ENCODE data around the gene ZNF776. TPM values are rescaled to one million over a fixed set of nuclear protein-coding genes. Genes with fewer than 3 reads are reported as not detected.
"Not testable (repeated sequence)": the region's sequence is repeated elsewhere in the genome, so short reads cannot be mapped to it uniquely, and the experiment has no call there.

ZNF776 gene
- total RNA-seq, 1 donor from 2014 or later, result 8.8 TPM

DNA sequence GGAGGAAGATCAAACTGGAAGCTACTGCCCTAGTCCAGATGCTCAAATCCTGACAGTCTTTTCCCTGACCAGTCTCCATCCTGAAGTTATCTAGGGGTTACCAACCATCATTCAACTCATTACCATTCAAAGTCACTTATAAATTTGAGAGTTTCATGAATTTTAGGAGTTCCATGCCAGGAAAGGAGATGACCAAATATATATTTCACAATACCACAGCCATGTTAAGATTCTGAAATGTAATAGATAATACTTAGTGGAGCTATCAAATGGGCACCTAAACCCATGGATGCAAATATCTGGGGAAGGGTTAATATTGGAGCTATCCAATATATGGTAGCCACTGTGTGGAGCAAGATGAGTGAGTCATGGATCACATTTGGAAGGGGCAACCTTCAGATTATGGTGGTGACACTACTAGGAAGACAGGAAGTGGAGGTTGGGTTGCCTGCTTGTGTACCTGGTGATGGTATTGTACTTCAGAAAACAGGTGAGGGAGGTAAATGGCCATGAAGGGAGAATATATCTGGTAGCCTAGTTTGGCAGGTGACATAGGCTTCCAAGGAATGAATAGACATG lies 41.6 kb downstream of the ZNF776 start:
- DNase-seq (ENCODE audit: low spot score), result no peak
- intact Hi-C loops (cut with micrococcal nuclease), result no loop called here
- Mint-ChIP-seq H3K4me3 (ENCODE audit: low read depth) (no peak overlapping the region), H3K36me3 (ENCODE audit: low read depth) (peaks cover 70% of the 10 kb centered on the region), H3K9me3 (peaks cover 59% of the 10 kb centered on the region), H3K27ac (no peak overlapping the region), H3K4me1 (ENCODE audit: low read depth) (no peaks in the 10 kb centered on the region), H3K27me3 (ENCODE audit: low read depth) (no peaks in the 10 kb centered on the region)

DNA sequence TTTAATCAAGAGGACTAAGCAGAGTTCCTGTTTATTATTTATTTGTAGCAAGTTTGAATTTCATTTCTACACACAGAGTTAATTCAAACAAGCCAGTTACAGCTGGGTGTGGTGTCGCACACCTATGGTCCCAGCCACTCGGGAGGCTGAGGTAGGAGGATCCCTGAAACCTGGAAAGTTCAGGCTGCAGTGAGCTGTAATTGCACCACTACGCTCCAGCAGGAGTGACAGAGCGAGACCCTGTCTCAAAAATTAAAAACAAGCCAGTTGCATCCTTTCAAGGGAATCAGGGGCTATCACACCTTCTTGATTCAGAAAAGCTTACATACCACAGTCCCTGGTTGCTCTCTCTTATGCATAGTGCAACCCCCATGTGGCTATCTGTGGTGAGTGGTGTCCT lies 42.7 kb downstream of the ZNF776 start:
- no peak overlapping the region for H3K4me3 Mint-ChIP-seq (ENCODE audit: low read depth)
- H3K9me3 Mint-ChIP-seq, result peaks cover 65% of the 10 kb centered on the region
- no peak overlapping the region for H3K27ac Mint-ChIP-seq

DNA sequence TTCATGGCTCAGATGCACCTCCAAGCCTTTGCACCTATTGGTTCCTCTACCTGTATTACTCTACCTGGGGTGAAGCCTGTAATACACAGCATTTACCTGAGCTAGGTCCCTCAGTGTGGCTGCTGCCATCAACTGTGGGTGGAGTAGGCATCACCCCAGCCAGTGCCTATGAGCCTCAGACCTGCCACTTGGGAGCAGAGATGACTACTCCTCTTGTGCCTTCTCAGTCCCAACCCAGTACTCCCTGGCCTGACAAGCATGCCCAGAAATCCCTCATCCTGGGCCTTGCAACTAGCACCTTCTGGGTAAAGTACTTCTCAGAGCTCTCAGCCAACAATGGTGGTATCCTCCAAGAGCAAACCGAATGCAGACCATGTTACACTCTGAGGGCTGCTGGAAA lies 50.0 kb downstream of the ZNF776 start:
- peaks cover 58% of the 10 kb centered on the region for H3K36me3 Mint-ChIP-seq (ENCODE audit: low read depth)
- H3K27me3 Mint-ChIP-seq (ENCODE audit: low read depth); intact Hi-C loops (cut with micrococcal nuclease); H3K4me1 Mint-ChIP-seq (ENCODE audit: low read depth); H3K4me3 Mint-ChIP-seq (ENCODE audit: low read depth); H3K27ac Mint-ChIP-seq; DNase-seq (ENCODE audit: low spot score): not testable (repeated sequence)
- peaks cover 24% of the 10 kb centered on the region for H3K9me3 Mint-ChIP-seq

More for the DNA sequence above, 42.7 kb downstream of the ZNF776 start:
- H3K36me3 Mint-ChIP-seq (ENCODE audit: low read depth), result peaks cover 75% of the 10 kb centered on the region
- intact Hi-C loops (cut with micrococcal nuclease), result no loop called here
- no peaks in the 10 kb centered on the region for H3K27me3 Mint-ChIP-seq (ENCODE audit: low read depth)
- no peak for DNase-seq (ENCODE audit: low spot score)
- no peaks in the 10 kb centered on the region for H3K4me1 Mint-ChIP-seq (ENCODE audit: low read depth)

DNA sequence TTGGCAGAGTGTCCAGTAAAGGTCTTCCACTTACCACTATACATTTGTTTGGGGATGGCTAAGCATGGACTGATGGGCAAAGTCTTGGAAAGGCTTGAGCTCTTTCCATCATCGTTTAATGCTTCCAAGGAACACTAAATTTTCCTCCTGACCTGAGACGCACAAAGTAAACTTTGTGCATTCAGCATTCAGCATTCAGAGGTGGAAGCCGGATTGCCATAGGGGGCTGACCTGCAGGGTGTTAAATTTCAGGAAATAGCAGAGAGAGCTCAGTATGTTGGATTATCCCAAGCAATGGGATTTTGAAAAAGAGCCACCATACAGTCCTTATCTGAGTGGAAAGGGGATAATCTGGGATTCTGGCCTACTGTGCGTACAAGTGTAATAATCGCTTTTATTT lies 54.1 kb downstream of the ZNF776 start:
- no peak overlapping the region for H3K4me3 Mint-ChIP-seq (ENCODE audit: low read depth)
- H3K9me3 Mint-ChIP-seq, result peaks cover 6% of the 10 kb centered on the region
- peaks cover 58% of the 10 kb centered on the region for H3K36me3 Mint-ChIP-seq (ENCODE audit: low read depth)
- no peaks in the 10 kb centered on the region for H3K27me3 Mint-ChIP-seq (ENCODE audit: low read depth)
- intact Hi-C loops (cut with micrococcal nuclease), result no loop called here
- DNase-seq (ENCODE audit: low spot score), result no peak
- no peak overlapping the region for H3K27ac Mint-ChIP-seq
- H3K4me1 Mint-ChIP-seq (ENCODE audit: low read depth), result peaks cover 7% of the 10 kb centered on the region

DNA sequence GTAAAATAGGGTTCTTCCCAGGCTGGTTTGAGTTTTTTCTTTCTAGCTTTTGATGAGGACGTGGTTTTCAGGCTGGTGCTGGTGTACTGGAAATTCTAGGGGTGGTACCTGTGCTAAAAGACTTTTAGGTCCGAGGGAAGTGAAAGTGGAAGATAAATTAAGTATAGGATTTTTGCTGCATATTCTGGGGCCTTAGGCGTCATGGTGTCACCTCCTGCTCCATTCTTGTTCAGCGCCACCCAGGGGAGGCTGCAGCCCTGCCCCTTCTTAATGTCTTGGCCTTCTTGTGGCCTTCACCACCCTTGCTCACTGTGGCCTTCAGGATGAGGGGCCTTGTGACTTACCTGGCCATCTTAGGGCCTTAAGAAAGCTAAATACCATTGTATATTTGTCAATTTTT lies 55.7 kb downstream of the ZNF776 start:
- intact Hi-C loops (cut with micrococcal nuclease), result no loop called here

DNA sequence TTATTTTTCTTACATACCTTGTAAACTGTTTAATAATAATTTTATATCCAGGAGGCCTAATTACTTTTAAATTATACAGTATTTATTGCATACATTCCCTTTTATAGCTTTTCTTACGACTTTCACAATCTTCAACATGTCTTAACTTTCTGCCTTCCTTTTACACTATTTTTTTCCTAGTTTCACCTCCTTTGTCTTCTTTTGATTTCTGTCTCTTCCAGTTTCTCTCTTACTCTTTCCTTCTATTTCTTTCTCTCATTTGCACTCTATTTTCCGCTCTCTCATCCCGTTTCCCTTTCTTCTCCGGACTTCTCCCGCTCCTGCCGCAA lies 56.6 kb downstream of the ZNF776 start:
- Mint-ChIP-seq H3K36me3 (ENCODE audit: low read depth) (peaks cover 67% of the 10 kb centered on the region), H3K4me3 (ENCODE audit: low read depth) (peak overlapping the region; percentile 55), H3K9me3 (peaks cover 4% of the 10 kb centered on the region), H3K27me3 (ENCODE audit: low read depth) (no peaks in the 10 kb centered on the region), H3K4me1 (ENCODE audit: low read depth) (peaks cover 7% of the 10 kb centered on the region), H3K27ac (peak overlapping the region; percentile 18)
- no peak for DNase-seq (ENCODE audit: low spot score)
- intact Hi-C loops (cut with micrococcal nuclease), result no loop called here

More for the DNA sequence above, 55.7 kb downstream of the ZNF776 start:
- DNase-seq (ENCODE audit: low spot score), result no peak
- no peak overlapping the region for H3K27ac Mint-ChIP-seq
- H3K4me1 Mint-ChIP-seq (ENCODE audit: low read depth), result peaks cover 7% of the 10 kb centered on the region
- H3K36me3 Mint-ChIP-seq (ENCODE audit: low read depth), result peaks cover 59% of the 10 kb centered on the region
- no peaks in the 10 kb centered on the region for H3K9me3 Mint-ChIP-seq
- no peaks in the 10 kb centered on the region for H3K27me3 Mint-ChIP-seq (ENCODE audit: low read depth)
- H3K4me3 Mint-ChIP-seq (ENCODE audit: low read depth), result no peak overlapping the region

DNA sequence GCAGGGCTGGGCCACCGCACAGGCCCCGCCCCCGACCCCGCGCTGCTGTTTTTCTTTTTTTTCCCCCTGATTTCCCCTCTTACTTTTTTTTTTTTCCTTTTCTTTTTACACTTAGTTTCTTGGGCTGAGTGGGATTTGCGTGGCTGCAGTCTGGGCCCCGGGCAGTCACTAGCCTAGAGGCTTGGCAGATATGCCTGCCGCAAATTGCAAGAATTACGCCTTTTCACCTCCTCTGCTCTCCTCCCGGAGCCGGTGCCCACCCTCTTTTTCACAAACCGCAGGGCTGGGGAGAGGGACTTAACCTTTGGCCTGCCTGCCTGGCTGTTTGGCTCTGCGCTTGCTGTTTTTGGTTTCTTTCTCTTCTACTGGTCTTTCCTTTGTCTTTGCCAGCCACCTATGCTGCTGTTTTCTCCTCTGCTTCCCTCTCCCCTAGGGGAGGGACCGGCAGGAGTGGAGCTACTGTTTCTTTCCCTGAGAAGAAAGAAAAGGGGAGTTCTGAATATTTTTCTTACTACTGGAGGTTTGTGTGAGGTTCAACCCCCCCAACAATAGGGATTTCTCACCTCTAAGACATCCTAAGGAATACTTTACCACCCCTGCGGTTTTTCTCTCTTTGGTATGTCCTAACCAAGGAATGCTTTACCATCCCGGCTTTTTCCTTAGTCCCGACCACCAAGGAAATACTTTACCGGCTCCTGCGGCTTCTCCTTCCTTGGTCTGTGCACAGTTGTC lies 57.1 kb downstream of the ZNF776 start:
- no peak for DNase-seq (ENCODE audit: low spot score)
- H3K27ac Mint-ChIP-seq, result peak overlapping the region; percentile 14
- H3K36me3 Mint-ChIP-seq (ENCODE audit: low read depth), result peaks cover 72% of the 10 kb centered on the region
- intact Hi-C loops (cut with micrococcal nuclease), result no loop called here
- H3K27me3 Mint-ChIP-seq (ENCODE audit: low read depth), result no peaks in the 10 kb centered on the region
- H3K4me1 Mint-ChIP-seq (ENCODE audit: low read depth), result peaks cover 7% of the 10 kb centered on the region
- peak overlapping the region; percentile 55 for H3K4me3 Mint-ChIP-seq (ENCODE audit: low read depth)
- peaks cover 4% of the 10 kb centered on the region for H3K9me3 Mint-ChIP-seq

DNA sequence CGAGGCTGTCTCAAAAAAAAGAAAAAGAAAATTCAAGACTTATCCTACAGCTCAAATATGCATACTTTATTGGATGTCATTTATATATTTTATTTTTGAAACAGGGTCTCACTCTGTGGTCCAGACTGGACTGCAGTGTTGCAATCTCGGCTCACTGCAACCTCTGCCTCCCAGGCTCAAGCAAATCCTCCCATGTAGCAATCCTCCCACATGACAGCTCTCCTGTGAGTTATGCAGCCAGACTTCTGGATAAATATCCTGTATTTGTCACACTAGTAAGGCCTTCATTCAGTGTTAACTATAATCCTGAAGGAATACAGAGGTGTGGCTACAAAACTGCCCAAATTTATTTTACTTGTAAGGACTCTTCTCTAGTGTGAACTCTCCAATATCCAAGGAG lies 60.9 kb downstream of the ZNF776 start:
- H3K4me3 Mint-ChIP-seq (ENCODE audit: low read depth), result no peak overlapping the region
- peaks cover 81% of the 10 kb centered on the region for H3K36me3 Mint-ChIP-seq (ENCODE audit: low read depth)
- H3K4me1 Mint-ChIP-seq (ENCODE audit: low read depth), result peaks cover 20% of the 10 kb centered on the region
- DNase-seq (ENCODE audit: low spot score), result no peak
- no peak overlapping the region for H3K27ac Mint-ChIP-seq
- peaks cover 4% of the 10 kb centered on the region for H3K9me3 Mint-ChIP-seq
- H3K27me3 Mint-ChIP-seq (ENCODE audit: low read depth), result no peaks in the 10 kb centered on the region
- intact Hi-C loops (cut with micrococcal nuclease), result no loop called here

Other genes with a start within 250 kb of the ZNF776 start
- 4.5 and 6.0 TPM in 2 replicates for gene ZNF773, start 246.9 kb upstream of the ZNF776 start, total RNA-seq
- 3.5 and 4.1 TPM in 2 replicates for gene ZNF549, start 219.5 kb upstream of the ZNF776 start, total RNA-seq
- gene ZNF550, start 187.0 kb upstream of the ZNF776 start, total RNA-seq, result 6.9 and 7.7 TPM in 2 replicates
- gene ZNF416, start 167.9 kb upstream of the ZNF776 start, total RNA-seq, result 2.9 and 3.5 TPM in 2 replicates
- gene ZIK1, start 162.7 kb upstream of the ZNF776 start, total RNA-seq, result 2.4 and 2.8 TPM in 2 replicates
- gene ZNF530, start 146.9 kb upstream of the ZNF776 start, total RNA-seq, result 4.1 and 5.2 TPM in 2 replicates
- gene ZNF134, start 132.6 kb upstream of the ZNF776 start, total RNA-seq, result 7.9 and 8.5 TPM in 2 replicates
- gene ZNF211, start 113.6 kb upstream of the ZNF776 start, total RNA-seq, result 9.6 and 10.6 TPM in 2 replicates
- gene ZSCAN4, start 77.9 kb upstream of the ZNF776 start, total RNA-seq, result not detected in 2 replicates
- gene ZNF551, start 64.8 kb upstream of the ZNF776 start, total RNA-seq, result 9.7 and 10.6 TPM in 2 replicates
- 3.9 and 4.0 TPM in 2 replicates for gene ZNF154, start 37.6 kb upstream of the ZNF776 start, total RNA-seq
- gene ZNF671, start 19.2 kb upstream of the ZNF776 start, total RNA-seq, result 5.3 and 6.0 TPM in 2 replicates
- gene ZNF586, start 22.9 kb downstream of the ZNF776 start, total RNA-seq, result 11.4 and 13.4 TPM in 2 replicates
- 7.2 and 8.5 TPM in 2 replicates for gene ZNF552, start 68.1 kb downstream of the ZNF776 start, total RNA-seq
- gene ZNF587B, start 83.5 kb downstream of the ZNF776 start, total RNA-seq, result 20.8 and 21.3 TPM in 2 replicates
- gene ZNF587, start 103.0 kb downstream of the ZNF776 start, total RNA-seq, result 29.7 and 32.1 TPM in 2 replicates
- gene ZNF814, start 142.2 kb downstream of the ZNF776 start, total RNA-seq, result 11.4 and 12.3 TPM in 2 replicates
- 10.6 and 11.4 TPM in 2 replicates for gene ZNF417, start 169.8 kb downstream of the ZNF776 start, total RNA-seq
- gene ZNF418, start 188.6 kb downstream of the ZNF776 start, total RNA-seq, result 1.1 and 2.1 TPM in 2 replicates
- gene ZNF256, start 200.9 kb downstream of the ZNF776 start, total RNA-seq, result 2.7 and 3.0 TPM in 2 replicates
- gene C19orf18, start 227.7 kb downstream of the ZNF776 start, total RNA-seq, result 0.21 TPM in 1 of 2 replicates, not detected in the other

Measured in activated T-helper 2 cell treated with anti-CD3 and anti-CD28 coated beads, Interferon-gamma antibody, Interleukin-2, Interleukin-4, amounts not matched to agents 10 μg/mL and 5 μg/mL and 100 μg/mL, durations not matched to agents 14 hours and 24 hours and 36 hours (primary cell).